HCT116 (cell line): Measurements from ENCODE around the gene RBM27. TPM values are rescaled to one million over a fixed set of nuclear protein-coding genes. Genes with fewer than 3 reads are reported as not detected.
"Not testable (repeated sequence)": the region's sequence is repeated elsewhere in the genome, so short reads cannot be mapped to it uniquely, and the experiment has no call there.

Experiments
- ATAC-seq: fragments of 200-7000 bp; cut with Tn5 transposase; 2 replicates; pipeline ENCODE4 v1.9.1; 2020; ENCODE audit warnings: mild to moderate bottlenecking, moderate library complexity
- BruUV-seq: library from RNA; stranded (reverse); fragments of 400-500 nt; replicated peaks from 2 replicates; lab custom pipeline; 2021; lab: Mats Ljungman, UMichigan
- CTCF ChIA-PET: fragments of 300-600 bp; sonication (Branson Sonifier 250); formaldehyde crosslinking; loops from one replicate; lab custom pipeline; 2021; ENCODE audit warnings: antibody characterized with exemption; lab: Charles Lee
- POLR2A ChIA-PET: fragments of 300-600, 350-600 bp; sonication (Branson Sonifier 250); formaldehyde crosslinking; loops from one replicate; lab custom pipeline; 2021; ENCODE audit warnings: antibody characterized with exemption; lab: Charles Lee
- RAD21 ChIA-PET, 2 experiments: fragments of 300-600 bp; sonication (Branson Sonifier 250); formaldehyde crosslinking; loops; one replicate each; lab custom pipeline; 2023; ENCODE audit warnings: low total read pairs in 2 of 2; ENCODE audit not compliant: uncharacterized antibody in 2 of 2, unreplicated experiment in 2 of 2, low non-redundant PET in 1 of 2; lab: Charles Lee
- DNase-seq: peaks from one replicate; pipeline ENCODE4 v3.0.0-alpha.2; 2010; ENCODE audit warnings: low read depth, low spot score
- H2AFZ ChIP-seq: fragments of 200-600 bp; shearing (Covaris generic), sonication (generic); 2 replicates; pipeline ENCODE4 v1.6.1; 2017; ENCODE audit warnings: low read depth, mixed run types, mixed read lengths, antibody characterized with exemption, low read length; ENCODE audit not compliant: poor library complexity, severe bottlenecking
- H3K27ac ChIP-seq: 2 replicates; pipeline ENCODE4 v1.5.1; 2012; ENCODE audit warnings: low read depth, low read length
- H3K27me3 ChIP-seq: fragments of 200-600 bp; sonication (generic); 2 replicates; pipeline ENCODE4 v1.6.1; 2016; ENCODE audit warnings: mixed run types, low read length, mixed read lengths; ENCODE audit not compliant: insufficient read depth
- H3K36me3 ChIP-seq, 2 experiments: fragments of 200-500 bp in 1 of 2; fragments of 200-600 bp in 1 of 2; sonication (Bioruptor generic) in 1 of 2; sonication (generic) in 1 of 2; 2 replicates each; pipeline versions ENCODE4 v1.5.1 to v1.6.1; 2014 to 2016; ENCODE audit warnings: low read length in 2 of 2, inconsistent platforms in 1 of 2, mixed read lengths in 1 of 2, mixed run types in 1 of 2; ENCODE audit not compliant: insufficient read depth in 2 of 2, control insufficient read depth in 1 of 2
- H3K4me1 ChIP-seq, 2 experiments: fragments of 200-600 bp in 1 of 2; sonication (generic) in 1 of 2; 2 replicates each; pipeline versions ENCODE4 v1.5.1 to v1.6.1; 2012 to 2017; ENCODE audit warnings: low read length in 2 of 2, inconsistent platforms in 1 of 2, mild to moderate bottlenecking in 1 of 2, mixed read lengths in 1 of 2, mixed run types in 1 of 2, moderate library complexity in 1 of 2; ENCODE audit not compliant: insufficient read depth in 2 of 2, control insufficient read depth in 1 of 2
- H3K4me2 ChIP-seq: fragments of 200-600 bp; sonication (generic); 2 replicates; pipeline ENCODE4 v1.6.1; 2017; ENCODE audit warnings: mixed run types, low read length, mixed read lengths
- H3K4me3 ChIP-seq, 2 experiments: fragments of 200-600 bp in 1 of 2; sonication (generic) in 1 of 2; replicated peaks in 1 of 2; 2 replicates each; pipeline ENCODE4 v1.5.1; 2011 to 2016; ENCODE audit warnings: low read length in 2 of 2, control low read depth in 1 of 2, low read depth in 1 of 2, mild to moderate bottlenecking in 1 of 2, mixed read lengths in 1 of 2, mixed run types in 1 of 2
- H3K79me2 ChIP-seq: fragments of 200-600 bp; sonication (generic); 2 replicates; pipeline ENCODE4 v1.6.1; 2017; ENCODE audit warnings: mild to moderate bottlenecking, mixed run types, low read length, moderate library complexity, mixed read lengths; ENCODE audit not compliant: insufficient read depth
- H3K9ac ChIP-seq: fragments of 200-600 bp; sonication (generic); 2 replicates; pipeline ENCODE4 v1.6.1; 2016; ENCODE audit warnings: low read length, mixed read lengths
- H3K9me2 ChIP-seq: fragments of 200-600 bp; sonication (generic), shearing (Covaris generic); 2 replicates; pipeline ENCODE4 v1.6.1; 2017; ENCODE audit warnings: mixed run types, mild to moderate bottlenecking, moderate library complexity; ENCODE audit not compliant: insufficient read depth
- H3K9me3 ChIP-seq, 2 experiments: fragments of 200-500 bp in 1 of 2; fragments of 200-600 bp in 1 of 2; sonication (Bioruptor generic) in 1 of 2; sonication (generic) in 1 of 2; 2 replicates each; pipeline ENCODE4 v1.6.1; 2014 to 2017; ENCODE audit warnings: low read length in 2 of 2, mixed read lengths in 2 of 2, inconsistent platforms in 1 of 2, low read depth in 1 of 2, mild to moderate bottlenecking in 1 of 2, mixed run types in 1 of 2, moderate library complexity in 1 of 2; ENCODE audit not compliant: control insufficient read depth in 1 of 2, insufficient read depth in 1 of 2
- H4K20me1 ChIP-seq: fragments of 200-600 bp; sonication (generic), shearing (Covaris generic); 2 replicates; pipeline ENCODE4 v1.6.1; 2017; ENCODE audit warnings: mixed run types, mild to moderate bottlenecking, moderate library complexity; ENCODE audit not compliant: insufficient read depth
- ATF3 ChIP-seq: IDR thresholded peaks from 2 replicates; pipeline ENCODE4 v1.6.1; 2012
- CBX3 ChIP-seq: IDR thresholded peaks from 2 replicates; pipeline ENCODE4 v1.6.1; 2012; ENCODE audit warnings: low read depth
- CEBPB ChIP-seq: IDR thresholded peaks from 2 replicates; pipeline ENCODE4 v1.6.1; 2012; ENCODE audit warnings: low read depth
- JUND ChIP-seq: IDR thresholded peaks from 2 replicates; pipeline ENCODE4 v1.6.1; 2012
- ZFX ChIP-seq: fragments of 450-650 bp; IDR thresholded peaks from 2 replicates; pipeline ENCODE4 v1.6.1; 2017
- intact Hi-C: fragments of 100-400 bp; cut with micrococcal nuclease; formaldehyde crosslinking; loops from 2 replicates; pipeline ENCODE4 v1.10.0; 2022
- total RNA-seq: library from RNA; stranded (reverse); gene quantifications from one replicate; pipeline ENCODE4 v1.2.1, GENCODE V29; 2021; ENCODE audit not compliant: unreplicated experiment

Gene RBM27
- total RNA-seq, 1 experiment from 2014 or later: 15.2 TPM

- no peak for TF ChIP-seq ZFX
- TF ChIP-seq CEBPB: no peak
Observed at GRCh38 chr5:146193285-146193684, 10.1 kb upstream of the RBM27 start (continued).

- H3K9ac ChIP-seq, H3K4me2 ChIP-seq, POLR2A ChIA-PET, H2AFZ ChIP-seq, H3K36me3 ChIP-seq, H3K4me1 ChIP-seq, intact Hi-C loops, H4K20me1 ChIP-seq, H3K27me3 ChIP-seq, CTCF ChIA-PET, BruUV-seq, H3K27ac ChIP-seq, H3K4me3 ChIP-seq, H3K9me2 ChIP-seq, RAD21 ChIA-PET, ATAC-seq, H3K79me2 ChIP-seq, DNase-seq, H3K9me3 ChIP-seq: not testable (repeated sequence)
Observed at GRCh38 chr5:146194997-146195396, 8.4 kb upstream of the RBM27 start.

- BruUV-seq: no TSS peak
- no peak overlapping the region for H3K4me2 ChIP-seq
- H3K9me3 ChIP-seq: no peaks in the 10 kb centered on the region
- H3K9ac ChIP-seq: no peak overlapping the region
- CTCF ChIA-PET: no interaction called here
- H3K4me3 ChIP-seq: no peak overlapping the region
- no peaks in the 10 kb centered on the region for H3K9me2 ChIP-seq
- peaks cover 0 to 2% of the 10 kb centered on the region in 2 experiments; a peak in 2 of 4 replicates for H3K4me1 ChIP-seq
- RAD21 ChIA-PET: no interaction called here
- DNase-seq: no peak
- H3K27me3 ChIP-seq: no peaks in the 10 kb centered on the region
- intact Hi-C loops: no loop called here
- H3K27ac ChIP-seq: no peak overlapping the region
- no peak for ATAC-seq
- no peak for TF ChIP-seq ZFX
- no peak for TF ChIP-seq ATF3
- no peak for TF ChIP-seq CBX3
- no peak for TF ChIP-seq JUND
- no peaks in the 10 kb centered on the region for H3K36me3 ChIP-seq
- H3K79me2 ChIP-seq: no peaks in the 10 kb centered on the region
- no peaks in the 10 kb centered on the region for H4K20me1 ChIP-seq
- no peak overlapping the region for H2AFZ ChIP-seq
- POLR2A ChIA-PET: no interaction called here
Observed at GRCh38 chr5:146196459-146197048, 6.9 kb upstream of the RBM27 start.
